Measurements from ENCODE around the gene NUDT7. TPM values are rescaled to one million over a fixed set of nuclear protein-coding genes. Genes with fewer than 3 reads are reported as not detected.

NUDT7 gene
- total and polyA plus RNA-seq, 2 experiments from 2014 or later, result 5.6 to 14.3 TPM

DNA sequence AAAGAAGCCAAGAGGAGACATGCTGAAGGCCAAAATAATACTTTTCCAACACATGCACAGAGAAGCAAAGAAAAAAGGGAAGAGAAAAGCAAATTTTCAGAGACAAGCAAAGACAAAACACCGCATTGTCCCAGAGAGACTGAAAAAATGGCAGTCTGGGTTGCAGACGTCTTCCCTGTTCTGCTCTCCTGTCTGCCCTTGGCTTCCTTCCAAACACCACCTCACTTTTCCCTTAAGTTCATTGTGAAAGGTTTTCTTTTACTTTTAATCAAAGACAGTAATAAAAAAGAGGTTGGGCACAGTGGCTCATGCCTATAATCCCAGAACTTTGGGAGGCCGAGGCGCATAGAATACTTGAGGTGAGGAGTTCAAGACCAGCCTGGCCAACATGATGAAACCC is 44.9 kb downstream of the NUDT7 start (continued):
- TF ChIP-seq EZH2phosphoT487 (IDR thresholded peaks at IDR 0.05; ENCODE audit: unreplicated experiment) (no peak), POLR2AphosphoS5 (IDR thresholded peaks at IDR 0.05; ENCODE audit: low read depth) (no peak), ZNF331 (CRISPR knock-in tag; IDR thresholded peaks at IDR 0.05; ENCODE audit: low read depth) (no peak), EZH2 (IDR thresholded peaks at IDR 0.05; ENCODE audit: low read depth, unreplicated experiment) (no peak), ZNF114 (CRISPR knock-in tag; IDR thresholded peaks at IDR 0.05) (no peak)
- TF ChIP-seq, protein P1, sequence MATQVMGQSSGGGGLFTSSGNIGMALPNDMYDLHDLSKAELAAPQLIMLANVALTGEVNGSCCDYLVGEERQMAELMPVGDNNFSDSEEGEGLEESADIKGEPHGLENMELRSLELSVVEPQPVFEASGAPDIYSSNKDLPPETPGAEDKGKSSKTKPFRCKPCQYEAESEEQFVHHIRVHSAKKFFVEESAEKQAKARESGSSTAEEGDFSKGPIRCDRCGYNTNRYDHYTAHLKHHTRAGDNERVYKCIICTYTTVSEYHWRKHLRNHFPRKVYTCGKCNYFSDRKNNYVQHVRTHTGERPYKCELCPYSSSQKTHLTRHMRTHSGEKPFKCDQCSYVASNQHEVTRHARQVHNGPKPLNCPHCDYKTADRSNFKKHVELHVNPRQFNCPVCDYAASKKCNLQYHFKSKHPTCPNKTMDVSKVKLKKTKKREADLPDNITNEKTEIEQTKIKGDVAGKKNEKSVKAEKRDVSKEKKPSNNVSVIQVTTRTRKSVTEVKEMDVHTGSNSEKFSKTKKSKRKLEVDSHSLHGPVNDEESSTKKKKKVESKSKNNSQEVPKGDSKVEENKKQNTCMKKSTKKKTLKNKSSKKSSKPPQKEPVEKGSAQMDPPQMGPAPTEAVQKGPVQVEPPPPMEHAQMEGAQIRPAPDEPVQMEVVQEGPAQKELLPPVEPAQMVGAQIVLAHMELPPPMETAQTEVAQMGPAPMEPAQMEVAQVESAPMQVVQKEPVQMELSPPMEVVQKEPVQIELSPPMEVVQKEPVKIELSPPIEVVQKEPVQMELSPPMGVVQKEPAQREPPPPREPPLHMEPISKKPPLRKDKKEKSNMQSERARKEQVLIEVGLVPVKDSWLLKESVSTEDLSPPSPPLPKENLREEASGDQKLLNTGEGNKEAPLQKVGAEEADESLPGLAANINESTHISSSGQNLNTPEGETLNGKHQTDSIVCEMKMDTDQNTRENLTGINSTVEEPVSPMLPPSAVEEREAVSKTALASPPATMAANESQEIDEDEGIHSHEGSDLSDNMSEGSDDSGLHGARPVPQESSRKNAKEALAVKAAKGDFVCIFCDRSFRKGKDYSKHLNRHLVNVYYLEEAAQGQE (IDR thresholded peaks at IDR 0.05; ENCODE audit: unreplicated experiment), result no peak

DNA sequence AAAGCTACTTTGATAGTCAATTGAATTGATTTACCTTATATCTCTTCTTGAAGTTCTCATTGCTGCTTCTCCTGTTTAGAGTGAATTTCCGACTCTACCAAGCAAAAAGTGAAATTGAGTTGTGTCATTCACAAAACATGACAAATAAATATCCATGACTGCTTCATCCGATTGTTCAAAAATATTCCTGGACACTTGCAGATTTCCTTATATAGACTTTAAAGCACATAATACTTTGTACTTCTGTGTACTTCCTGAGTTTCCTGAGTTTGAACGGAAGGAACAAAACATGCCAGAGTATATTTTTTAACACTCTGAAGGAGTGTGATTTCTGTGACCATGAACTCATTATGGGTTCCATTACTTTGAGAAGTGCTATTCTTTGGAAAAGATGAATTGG is 45.5 kb downstream of the NUDT7 start:
- Mint-ChIP-seq H3K27ac (no peak overlapping the region), H3K36me3 (ENCODE audit: low read depth) (no peaks in the 10 kb centered on the region), H3K27me3 (ENCODE audit: insufficient read depth, low read depth, poor library complexity) (no peaks in the 10 kb centered on the region), H3K4me1 (no peaks in the 10 kb centered on the region), H3K9me3 (no peaks in the 10 kb centered on the region), H3K4me3 (no peak overlapping the region)
- Histone ChIP-seq H3K36me3 (ENCODE audit: insufficient read depth) (no peaks in the 10 kb centered on the region), H2AFZ (no peak overlapping the region), H4K20me1 (replicated peaks; ENCODE audit: insufficient read depth) (no peaks in the 10 kb centered on the region), H3K9me2 (ENCODE audit: insufficient read depth) (peaks cover 5% of the 10 kb centered on the region; the same call in 1 of the 2 replicates), H3K27ac (ENCODE audit: low read depth) (no peak overlapping the region), H3K4me3 (no peak overlapping the region), H3K4me2 (no peak overlapping the region), H3K79me2 (replicated peaks; ENCODE audit: insufficient read depth) (no peaks in the 10 kb centered on the region), H3K4me1 (ENCODE audit: insufficient read depth) (no peaks in the 10 kb centered on the region), H3K27me3 (ENCODE audit: insufficient read depth) (no peaks in the 10 kb centered on the region), H3F3A (replicated peaks; ENCODE audit: low read depth) (no peaks in the 10 kb centered on the region)
- no peak for ATAC-seq
- no peak for DNase-seq (ENCODE audit: low spot score)
- no peak for TF ChIP-seq JUNB (IDR thresholded peaks at IDR 0.05; ENCODE audit: unreplicated experiment)
- no peak for TF ChIP-seq POLR2AphosphoS5 (IDR thresholded peaks at IDR 0.05; ENCODE audit: low read depth)
- TF ChIP-seq STAT1 (IDR thresholded peaks at IDR 0.05; ENCODE audit: unreplicated experiment), result no peak
- TF ChIP-seq, protein P2, sequence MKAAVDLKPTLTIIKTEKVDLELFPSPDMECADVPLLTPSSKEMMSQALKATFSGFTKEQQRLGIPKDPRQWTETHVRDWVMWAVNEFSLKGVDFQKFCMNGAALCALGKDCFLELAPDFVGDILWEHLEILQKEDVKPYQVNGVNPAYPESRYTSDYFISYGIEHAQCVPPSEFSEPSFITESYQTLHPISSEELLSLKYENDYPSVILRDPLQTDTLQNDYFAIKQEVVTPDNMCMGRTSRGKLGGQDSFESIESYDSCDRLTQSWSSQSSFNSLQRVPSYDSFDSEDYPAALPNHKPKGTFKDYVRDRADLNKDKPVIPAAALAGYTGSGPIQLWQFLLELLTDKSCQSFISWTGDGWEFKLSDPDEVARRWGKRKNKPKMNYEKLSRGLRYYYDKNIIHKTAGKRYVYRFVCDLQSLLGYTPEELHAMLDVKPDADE (IDR thresholded peaks at IDR 0.05), result no peak
- TF ChIP-seq, protein P1 (IDR thresholded peaks at IDR 0.05; ENCODE audit: unreplicated experiment), result no peak
- TF ChIP-seq, protein P3, sequence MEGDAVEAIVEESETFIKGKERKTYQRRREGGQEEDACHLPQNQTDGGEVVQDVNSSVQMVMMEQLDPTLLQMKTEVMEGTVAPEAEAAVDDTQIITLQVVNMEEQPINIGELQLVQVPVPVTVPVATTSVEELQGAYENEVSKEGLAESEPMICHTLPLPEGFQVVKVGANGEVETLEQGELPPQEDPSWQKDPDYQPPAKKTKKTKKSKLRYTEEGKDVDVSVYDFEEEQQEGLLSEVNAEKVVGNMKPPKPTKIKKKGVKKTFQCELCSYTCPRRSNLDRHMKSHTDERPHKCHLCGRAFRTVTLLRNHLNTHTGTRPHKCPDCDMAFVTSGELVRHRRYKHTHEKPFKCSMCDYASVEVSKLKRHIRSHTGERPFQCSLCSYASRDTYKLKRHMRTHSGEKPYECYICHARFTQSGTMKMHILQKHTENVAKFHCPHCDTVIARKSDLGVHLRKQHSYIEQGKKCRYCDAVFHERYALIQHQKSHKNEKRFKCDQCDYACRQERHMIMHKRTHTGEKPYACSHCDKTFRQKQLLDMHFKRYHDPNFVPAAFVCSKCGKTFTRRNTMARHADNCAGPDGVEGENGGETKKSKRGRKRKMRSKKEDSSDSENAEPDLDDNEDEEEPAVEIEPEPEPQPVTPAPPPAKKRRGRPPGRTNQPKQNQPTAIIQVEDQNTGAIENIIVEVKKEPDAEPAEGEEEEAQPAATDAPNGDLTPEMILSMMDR (conservative IDR thresholded peaks at IDR 0.05; ENCODE audit: low read depth in 2 of 2), result no peak
- no peak for TF ChIP-seq EZH2 (IDR thresholded peaks at IDR 0.05; ENCODE audit: low read depth, unreplicated experiment)
